ENCODE measurements around the gene ITIH3.

ITIH3 gene

GRCh38 chr3:52847241-52847640 lies 52.6 kb downstream of the ITIH3 start:
- no peaks in the 10 kb centered on the region for H3K27me3 ChIP-seq (ENCODE audit: insufficient read depth, low read length)
- H3K4me1 ChIP-seq (ENCODE audit: control insufficient read depth, insufficient read depth, low read length, unreplicated experiment), result no peaks in the 10 kb centered on the region
- H3K36me3 ChIP-seq (ENCODE audit: insufficient read depth, low read length), result no peaks in the 10 kb centered on the region
- no peaks in the 10 kb centered on the region for H3K79me2 ChIP-seq (ENCODE audit: control insufficient read depth, insufficient read depth, low read length, unreplicated experiment)
- H2AFZ ChIP-seq (ENCODE audit: low read length, unreplicated experiment), result no peak overlapping the region
- no peak overlapping the region for H3K27ac ChIP-seq (ENCODE audit: low read depth, low read length)
- H3K4me3 ChIP-seq (ENCODE audit: low read depth, low read length), result no peak overlapping the region

- no peaks in the 10 kb centered on the region for H3K79me2 ChIP-seq (ENCODE audit: control insufficient read depth, insufficient read depth, low read length, unreplicated experiment)
- H3K36me3 ChIP-seq (ENCODE audit: insufficient read depth, low read length), result no peaks in the 10 kb centered on the region
- no peak overlapping the region for H3K27ac ChIP-seq (ENCODE audit: low read depth, low read length)
- H2AFZ ChIP-seq (ENCODE audit: low read length, unreplicated experiment), result no peak overlapping the region
- H3K4me3 ChIP-seq (ENCODE audit: low read depth, low read length), result no peak overlapping the region
- no peaks in the 10 kb centered on the region for H3K4me1 ChIP-seq (ENCODE audit: control insufficient read depth, insufficient read depth, low read length, unreplicated experiment)
- no peaks in the 10 kb centered on the region for H3K27me3 ChIP-seq (ENCODE audit: insufficient read depth, low read length)
Measured at GRCh38 chr3:52847726-52848125, 53.1 kb downstream of the ITIH3 start.

GRCh38 chr3:52848617-52849016 lies 54.0 kb downstream of the ITIH3 start:
- Histone ChIP-seq H3K4me1 (ENCODE audit: control insufficient read depth, insufficient read depth, low read length, unreplicated experiment) (no peaks in the 10 kb centered on the region), H3K36me3 (ENCODE audit: insufficient read depth, low read length) (no peaks in the 10 kb centered on the region)

DNA sequence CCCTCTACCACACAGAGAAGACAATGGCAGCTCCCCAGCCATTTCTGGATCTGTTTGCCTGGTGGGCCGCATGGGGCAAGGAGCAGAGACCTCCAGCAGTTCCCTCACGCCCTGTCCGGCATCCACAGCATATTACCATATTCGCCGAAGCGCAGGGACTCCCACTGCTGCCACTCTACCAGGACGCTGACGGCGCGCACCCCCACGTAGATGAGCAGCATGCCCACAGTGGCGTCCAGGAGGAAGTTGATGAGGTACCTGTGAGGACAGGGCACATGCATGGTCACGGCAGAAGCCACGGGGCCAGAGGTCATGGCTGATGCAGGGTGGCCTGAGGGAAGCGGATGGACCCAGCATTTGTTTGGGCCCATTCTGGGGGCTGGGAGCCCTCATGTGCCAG lies 55.1 kb downstream of the ITIH3 start:
- no peak overlapping the region for H3K27ac ChIP-seq (ENCODE audit: low read depth, low read length)

More at GRCh38 chr3:52848617-52849016, 54.0 kb downstream of the ITIH3 start:
- no peak overlapping the region for H3K27ac ChIP-seq (ENCODE audit: low read depth, low read length)
- H3K79me2 ChIP-seq (ENCODE audit: control insufficient read depth, insufficient read depth, low read length, unreplicated experiment), result no peaks in the 10 kb centered on the region
- H2AFZ ChIP-seq (ENCODE audit: low read length, unreplicated experiment), result no peak overlapping the region
- H3K27me3 ChIP-seq (ENCODE audit: insufficient read depth, low read length), result no peaks in the 10 kb centered on the region
- H3K4me3 ChIP-seq (ENCODE audit: low read depth, low read length), result no peak overlapping the region

GRCh38 chr3:52851348-52851747 lies 56.8 kb downstream of the ITIH3 start:
- no peaks in the 10 kb centered on the region for H3K79me2 ChIP-seq (ENCODE audit: control insufficient read depth, insufficient read depth, low read length, unreplicated experiment)
- no peak overlapping the region for H2AFZ ChIP-seq (ENCODE audit: low read length, unreplicated experiment)
- H3K36me3 ChIP-seq (ENCODE audit: insufficient read depth, low read length), result no peaks in the 10 kb centered on the region
- H3K27ac ChIP-seq (ENCODE audit: low read depth, low read length), result no peak overlapping the region
- no peaks in the 10 kb centered on the region for H3K4me1 ChIP-seq (ENCODE audit: control insufficient read depth, insufficient read depth, low read length, unreplicated experiment)
- H3K27me3 ChIP-seq (ENCODE audit: insufficient read depth, low read length), result no peaks in the 10 kb centered on the region
- no peak overlapping the region for H3K4me3 ChIP-seq (ENCODE audit: low read depth, low read length)

More for the DNA sequence above, 55.1 kb downstream of the ITIH3 start:
- no peak overlapping the region for H3K4me3 ChIP-seq (ENCODE audit: low read depth, low read length)
- H2AFZ ChIP-seq (ENCODE audit: low read length, unreplicated experiment), result no peak overlapping the region
- no peaks in the 10 kb centered on the region for H3K36me3 ChIP-seq (ENCODE audit: insufficient read depth, low read length)
- no peaks in the 10 kb centered on the region for H3K27me3 ChIP-seq (ENCODE audit: insufficient read depth, low read length)
- no peaks in the 10 kb centered on the region for H3K4me1 ChIP-seq (ENCODE audit: control insufficient read depth, insufficient read depth, low read length, unreplicated experiment)
- no peaks in the 10 kb centered on the region for H3K79me2 ChIP-seq (ENCODE audit: control insufficient read depth, insufficient read depth, low read length, unreplicated experiment)

- Histone ChIP-seq H3K27ac (ENCODE audit: low read depth, low read length) (no peak overlapping the region), H2AFZ (ENCODE audit: low read length, unreplicated experiment) (no peak overlapping the region), H3K4me1 (ENCODE audit: control insufficient read depth, insufficient read depth, low read length, unreplicated experiment) (no peaks in the 10 kb centered on the region), H3K27me3 (ENCODE audit: insufficient read depth, low read length) (no peaks in the 10 kb centered on the region), H3K79me2 (ENCODE audit: control insufficient read depth, insufficient read depth, low read length, unreplicated experiment) (no peaks in the 10 kb centered on the region), H3K36me3 (ENCODE audit: insufficient read depth, low read length) (no peaks in the 10 kb centered on the region), H3K4me3 (ENCODE audit: low read depth, low read length) (no peak overlapping the region)
Measured at GRCh38 chr3:52852419-52852818, 57.8 kb downstream of the ITIH3 start.

GRCh38 chr3:52854013-52854412 lies 59.4 kb downstream of the ITIH3 start:
- Histone ChIP-seq H3K27me3 (ENCODE audit: insufficient read depth, low read length) (no peaks in the 10 kb centered on the region), H3K4me3 (ENCODE audit: low read depth, low read length) (no peak overlapping the region), H3K27ac (ENCODE audit: low read depth, low read length) (no peak overlapping the region), H3K36me3 (ENCODE audit: insufficient read depth, low read length) (no peaks in the 10 kb centered on the region), H2AFZ (ENCODE audit: low read length, unreplicated experiment) (no peak overlapping the region), H3K79me2 (ENCODE audit: control insufficient read depth, insufficient read depth, low read length, unreplicated experiment) (no peaks in the 10 kb centered on the region), H3K4me1 (ENCODE audit: control insufficient read depth, insufficient read depth, low read length, unreplicated experiment) (no peaks in the 10 kb centered on the region)

GRCh38 chr3:52856666-52857065 lies 62.1 kb downstream of the ITIH3 start:
- Histone ChIP-seq H3K27ac (ENCODE audit: low read depth, low read length) (no peak overlapping the region), H3K4me1 (ENCODE audit: control insufficient read depth, insufficient read depth, low read length, unreplicated experiment) (no peaks in the 10 kb centered on the region), H3K79me2 (ENCODE audit: control insufficient read depth, insufficient read depth, low read length, unreplicated experiment) (no peaks in the 10 kb centered on the region), H3K27me3 (ENCODE audit: insufficient read depth, low read length) (no peaks in the 10 kb centered on the region), H3K4me3 (ENCODE audit: low read depth, low read length) (no peak overlapping the region), H2AFZ (ENCODE audit: low read length, unreplicated experiment) (no peak overlapping the region), H3K36me3 (ENCODE audit: insufficient read depth, low read length) (no peaks in the 10 kb centered on the region)

DNA sequence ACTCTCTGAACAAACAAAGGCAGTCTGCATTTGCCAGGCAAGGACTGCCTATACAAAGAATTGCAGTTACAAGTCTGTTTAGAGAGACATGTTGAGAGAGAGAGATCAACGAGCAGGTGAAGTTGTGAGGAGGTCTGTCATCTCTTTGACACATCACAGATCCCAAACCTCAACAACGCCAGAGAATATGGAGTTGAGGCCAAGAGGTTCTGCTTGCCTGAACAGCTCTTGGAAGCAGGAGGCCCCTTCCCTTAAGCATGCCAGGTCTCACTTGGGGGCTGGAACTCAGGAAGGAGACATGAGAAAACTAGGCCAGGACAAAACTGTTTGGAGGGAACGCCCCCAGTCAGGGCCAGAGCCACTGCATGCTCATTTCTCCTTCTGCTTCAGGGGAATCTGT lies 62.5 kb downstream of the ITIH3 start:
- no peaks in the 10 kb centered on the region for H3K4me1 ChIP-seq (ENCODE audit: control insufficient read depth, insufficient read depth, low read length, unreplicated experiment)
- H3K79me2 ChIP-seq (ENCODE audit: control insufficient read depth, insufficient read depth, low read length, unreplicated experiment), result no peaks in the 10 kb centered on the region
- no peaks in the 10 kb centered on the region for H3K27me3 ChIP-seq (ENCODE audit: insufficient read depth, low read length)
- H3K36me3 ChIP-seq (ENCODE audit: insufficient read depth, low read length), result no peaks in the 10 kb centered on the region
- H2AFZ ChIP-seq (ENCODE audit: low read length, unreplicated experiment), result no peak overlapping the region
- H3K27ac ChIP-seq (ENCODE audit: low read depth, low read length), result no peak overlapping the region
- no peak overlapping the region for H3K4me3 ChIP-seq (ENCODE audit: low read depth, low read length)

DNA sequence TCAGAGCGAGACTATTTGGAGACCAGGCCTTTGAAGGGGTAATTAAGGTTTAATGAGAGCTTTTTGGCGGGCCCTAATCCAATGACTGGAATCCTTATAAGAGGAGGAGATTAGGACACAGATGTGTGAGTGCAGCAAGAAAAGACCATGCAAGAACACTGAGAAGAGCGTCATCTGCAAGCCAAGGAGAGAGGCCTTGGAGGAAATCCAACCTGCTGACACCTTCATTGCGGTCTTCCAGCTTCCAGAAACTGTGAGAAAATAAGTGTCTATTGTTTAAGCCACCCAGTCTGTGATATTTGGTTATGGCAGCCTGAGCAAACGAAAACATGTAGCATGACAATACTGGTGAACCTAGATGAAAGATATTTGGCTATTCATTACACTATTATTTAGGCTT lies 63.3 kb downstream of the ITIH3 start:
- H3K79me2 ChIP-seq (ENCODE audit: control insufficient read depth, insufficient read depth, low read length, unreplicated experiment), result no peaks in the 10 kb centered on the region
- H2AFZ ChIP-seq (ENCODE audit: low read length, unreplicated experiment), result no peak overlapping the region
- H3K27ac ChIP-seq (ENCODE audit: low read depth, low read length), result no peak overlapping the region
- no peaks in the 10 kb centered on the region for H3K36me3 ChIP-seq (ENCODE audit: insufficient read depth, low read length)
- H3K27me3 ChIP-seq (ENCODE audit: insufficient read depth, low read length), result no peaks in the 10 kb centered on the region
- H3K4me1 ChIP-seq (ENCODE audit: control insufficient read depth, insufficient read depth, low read length, unreplicated experiment), result no peaks in the 10 kb centered on the region
- no peak overlapping the region for H3K4me3 ChIP-seq (ENCODE audit: low read depth, low read length)

Measured in ACC112 (cell line).